Measurements from ENCODE around the gene ARPP21. TPM values are rescaled to one million over a fixed set of nuclear protein-coding genes. Genes with fewer than 3 reads are reported as not detected.

The ARPP21 gene
- total RNA-seq, 1 experiment from 2014 or later: not detected

DNA sequence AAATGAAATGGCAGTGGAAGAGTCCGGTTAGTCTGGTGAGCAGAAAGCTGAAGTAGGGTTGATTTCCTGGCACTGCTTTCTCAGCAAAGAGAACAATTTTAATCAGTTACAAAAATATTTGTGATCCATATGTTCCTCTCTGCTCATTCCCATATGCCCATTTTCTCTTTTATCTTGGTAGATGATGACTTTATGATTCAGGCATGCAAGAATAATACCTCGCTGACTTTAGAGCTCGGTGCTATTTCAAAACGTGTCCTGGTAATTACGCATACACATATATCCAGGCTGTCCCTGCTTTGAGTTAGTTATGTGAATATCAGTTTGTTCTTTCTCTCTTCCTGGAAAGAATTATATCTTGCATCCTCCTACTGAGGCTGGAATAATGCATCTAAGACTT is 38.5 kb downstream of the ARPP21 start:
- no peak for DNase-seq (ENCODE audit: low spot score)
- H3K4me3 Mint-ChIP-seq: no peak overlapping the region
- ATAC-seq: no peak
- ChIA-PET POLR2A (no interaction called here), CTCF (no interaction called here)
- TF ChIP-seq, protein P1, sequence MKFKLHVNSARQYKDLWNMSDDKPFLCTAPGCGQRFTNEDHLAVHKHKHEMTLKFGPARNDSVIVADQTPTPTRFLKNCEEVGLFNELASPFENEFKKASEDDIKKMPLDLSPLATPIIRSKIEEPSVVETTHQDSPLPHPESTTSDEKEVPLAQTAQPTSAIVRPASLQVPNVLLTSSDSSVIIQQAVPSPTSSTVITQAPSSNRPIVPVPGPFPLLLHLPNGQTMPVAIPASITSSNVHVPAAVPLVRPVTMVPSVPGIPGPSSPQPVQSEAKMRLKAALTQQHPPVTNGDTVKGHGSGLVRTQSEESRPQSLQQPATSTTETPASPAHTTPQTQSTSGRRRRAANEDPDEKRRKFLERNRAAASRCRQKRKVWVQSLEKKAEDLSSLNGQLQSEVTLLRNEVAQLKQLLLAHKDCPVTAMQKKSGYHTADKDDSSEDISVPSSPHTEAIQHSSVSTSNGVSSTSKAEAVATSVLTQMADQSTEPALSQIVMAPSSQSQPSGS (CRISPR knock-in tag; IDR thresholded peaks at IDR 0.05; ENCODE audit: borderline replicate concordance, low read depth): no peak
- TF ChIP-seq NFYB (CRISPR knock-in tag; conservative IDR thresholded peaks at IDR 0.05; ENCODE audit: low read depth): no peak
- TF ChIP-seq, protein P2, sequence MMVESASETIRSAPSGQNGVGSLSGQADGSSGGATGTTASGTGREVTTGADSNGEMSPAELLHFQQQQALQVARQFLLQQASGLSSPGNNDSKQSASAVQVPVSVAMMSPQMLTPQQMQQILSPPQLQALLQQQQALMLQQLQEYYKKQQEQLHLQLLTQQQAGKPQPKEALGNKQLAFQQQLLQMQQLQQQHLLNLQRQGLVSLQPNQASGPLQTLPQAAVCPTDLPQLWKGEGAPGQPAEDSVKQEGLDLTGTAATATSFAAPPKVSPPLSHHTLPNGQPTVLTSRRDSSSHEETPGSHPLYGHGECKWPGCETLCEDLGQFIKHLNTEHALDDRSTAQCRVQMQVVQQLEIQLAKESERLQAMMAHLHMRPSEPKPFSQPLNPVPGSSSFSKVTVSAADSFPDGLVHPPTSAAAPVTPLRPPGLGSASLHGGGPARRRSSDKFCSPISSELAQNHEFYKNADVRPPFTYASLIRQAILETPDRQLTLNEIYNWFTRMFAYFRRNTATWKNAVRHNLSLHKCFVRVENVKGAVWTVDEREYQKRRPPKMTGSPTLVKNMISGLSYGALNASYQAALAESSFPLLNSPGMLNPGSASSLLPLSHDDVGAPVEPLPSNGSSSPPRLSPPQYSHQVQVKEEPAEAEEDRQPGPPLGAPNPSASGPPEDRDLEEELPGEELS (CRISPR knock-in tag; IDR thresholded peaks at IDR 0.05): no peak
- no peak for TF ChIP-seq CREM (CRISPR knock-in tag; IDR thresholded peaks at IDR 0.05)
- TF ChIP-seq ZBTB21 (CRISPR knock-in tag; IDR thresholded peaks at IDR 0.05; ENCODE audit: borderline replicate concordance): no peak
- TF ChIP-seq, protein P3, sequence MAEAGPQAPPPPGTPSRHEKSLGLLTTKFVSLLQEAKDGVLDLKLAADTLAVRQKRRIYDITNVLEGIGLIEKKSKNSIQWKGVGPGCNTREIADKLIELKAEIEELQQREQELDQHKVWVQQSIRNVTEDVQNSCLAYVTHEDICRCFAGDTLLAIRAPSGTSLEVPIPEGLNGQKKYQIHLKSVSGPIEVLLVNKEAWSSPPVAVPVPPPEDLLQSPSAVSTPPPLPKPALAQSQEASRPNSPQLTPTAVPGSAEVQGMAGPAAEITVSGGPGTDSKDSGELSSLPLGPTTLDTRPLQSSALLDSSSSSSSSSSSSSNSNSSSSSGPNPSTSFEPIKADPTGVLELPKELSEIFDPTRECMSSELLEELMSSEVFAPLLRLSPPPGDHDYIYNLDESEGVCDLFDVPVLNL (CRISPR knock-in tag; IDR thresholded peaks at IDR 0.05; ENCODE audit: borderline replicate concordance, low read depth): no peak
- no peak for TF ChIP-seq ZNF263 (CRISPR knock-in tag; IDR thresholded peaks at IDR 0.05; ENCODE audit: low read depth)
- no peak for TF ChIP-seq RELA (CRISPR knock-in tag; IDR thresholded peaks at IDR 0.05; ENCODE audit: borderline replicate concordance)
- H3K4me1 Mint-ChIP-seq: peaks cover 3% of the 10 kb centered on the region; the same call in 1 of the 2 replicates
- H3K27me3 Mint-ChIP-seq (ENCODE audit: low read depth): no peaks in the 10 kb centered on the region
- no peaks in the 10 kb centered on the region for H3K36me3 Mint-ChIP-seq
- no peak overlapping the region for H3K27ac Mint-ChIP-seq
- no peaks in the 10 kb centered on the region for H3K9me3 Mint-ChIP-seq

DNA sequence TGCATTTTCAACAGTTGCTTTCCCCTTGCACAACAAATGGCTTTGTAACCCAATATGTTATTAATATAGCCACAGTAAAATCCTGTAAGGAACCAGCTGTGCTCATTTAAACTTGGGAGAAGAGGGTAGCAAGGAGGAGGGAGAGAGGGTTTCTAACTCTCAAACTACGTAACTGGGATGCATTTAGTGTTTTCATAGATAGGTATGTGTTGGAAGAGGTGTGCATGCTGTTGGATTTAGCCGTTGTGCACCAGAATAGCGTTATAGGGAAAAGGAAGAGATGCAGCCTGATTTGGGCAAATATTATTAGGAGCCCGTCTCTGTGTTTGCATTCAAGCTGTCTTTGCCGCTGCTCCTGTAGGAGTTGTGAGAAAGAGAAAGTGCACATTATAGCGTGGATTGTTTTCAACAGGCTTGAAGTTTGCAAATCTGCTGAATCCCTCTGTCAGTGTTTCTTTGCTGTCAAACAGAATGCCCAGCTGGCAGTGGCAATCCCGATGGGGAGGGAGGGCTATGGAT is 39.4 kb downstream of the ARPP21 start:
- H3K27ac Mint-ChIP-seq: no peak overlapping the region
- CTCF ChIA-PET: no interaction called here
- TF ChIP-seq, protein P4, sequence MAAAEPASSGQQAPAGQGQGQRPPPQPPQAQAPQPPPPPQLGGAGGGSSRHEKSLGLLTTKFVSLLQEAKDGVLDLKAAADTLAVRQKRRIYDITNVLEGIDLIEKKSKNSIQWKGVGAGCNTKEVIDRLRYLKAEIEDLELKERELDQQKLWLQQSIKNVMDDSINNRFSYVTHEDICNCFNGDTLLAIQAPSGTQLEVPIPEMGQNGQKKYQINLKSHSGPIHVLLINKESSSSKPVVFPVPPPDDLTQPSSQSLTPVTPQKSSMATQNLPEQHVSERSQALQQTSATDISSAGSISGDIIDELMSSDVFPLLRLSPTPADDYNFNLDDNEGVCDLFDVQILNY (CRISPR knock-in tag; IDR thresholded peaks at IDR 0.05): no peak
- TF ChIP-seq, protein P5, sequence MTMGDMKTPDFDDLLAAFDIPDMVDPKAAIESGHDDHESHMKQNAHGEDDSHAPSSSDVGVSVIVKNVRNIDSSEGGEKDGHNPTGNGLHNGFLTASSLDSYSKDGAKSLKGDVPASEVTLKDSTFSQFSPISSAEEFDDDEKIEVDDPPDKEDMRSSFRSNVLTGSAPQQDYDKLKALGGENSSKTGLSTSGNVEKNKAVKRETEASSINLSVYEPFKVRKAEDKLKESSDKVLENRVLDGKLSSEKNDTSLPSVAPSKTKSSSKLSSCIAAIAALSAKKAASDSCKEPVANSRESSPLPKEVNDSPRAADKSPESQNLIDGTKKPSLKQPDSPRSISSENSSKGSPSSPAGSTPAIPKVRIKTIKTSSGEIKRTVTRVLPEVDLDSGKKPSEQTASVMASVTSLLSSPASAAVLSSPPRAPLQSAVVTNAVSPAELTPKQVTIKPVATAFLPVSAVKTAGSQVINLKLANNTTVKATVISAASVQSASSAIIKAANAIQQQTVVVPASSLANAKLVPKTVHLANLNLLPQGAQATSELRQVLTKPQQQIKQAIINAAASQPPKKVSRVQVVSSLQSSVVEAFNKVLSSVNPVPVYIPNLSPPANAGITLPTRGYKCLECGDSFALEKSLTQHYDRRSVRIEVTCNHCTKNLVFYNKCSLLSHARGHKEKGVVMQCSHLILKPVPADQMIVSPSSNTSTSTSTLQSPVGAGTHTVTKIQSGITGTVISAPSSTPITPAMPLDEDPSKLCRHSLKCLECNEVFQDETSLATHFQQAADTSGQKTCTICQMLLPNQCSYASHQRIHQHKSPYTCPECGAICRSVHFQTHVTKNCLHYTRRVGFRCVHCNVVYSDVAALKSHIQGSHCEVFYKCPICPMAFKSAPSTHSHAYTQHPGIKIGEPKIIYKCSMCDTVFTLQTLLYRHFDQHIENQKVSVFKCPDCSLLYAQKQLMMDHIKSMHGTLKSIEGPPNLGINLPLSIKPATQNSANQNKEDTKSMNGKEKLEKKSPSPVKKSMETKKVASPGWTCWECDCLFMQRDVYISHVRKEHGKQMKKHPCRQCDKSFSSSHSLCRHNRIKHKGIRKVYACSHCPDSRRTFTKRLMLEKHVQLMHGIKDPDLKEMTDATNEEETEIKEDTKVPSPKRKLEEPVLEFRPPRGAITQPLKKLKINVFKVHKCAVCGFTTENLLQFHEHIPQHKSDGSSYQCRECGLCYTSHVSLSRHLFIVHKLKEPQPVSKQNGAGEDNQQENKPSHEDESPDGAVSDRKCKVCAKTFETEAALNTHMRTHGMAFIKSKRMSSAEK (CRISPR knock-in tag; IDR thresholded peaks at IDR 0.05; ENCODE audit: borderline replicate concordance): no peak
- TF ChIP-seq TP53 (CRISPR knock-in tag; IDR thresholded peaks at IDR 0.05): no peak
- no peak for TF ChIP-seq ETV6 (CRISPR knock-in tag; IDR thresholded peaks at IDR 0.05)
- no peak for TF ChIP-seq JUN (CRISPR knock-in tag; IDR thresholded peaks at IDR 0.05)
- TF ChIP-seq, protein P6, sequence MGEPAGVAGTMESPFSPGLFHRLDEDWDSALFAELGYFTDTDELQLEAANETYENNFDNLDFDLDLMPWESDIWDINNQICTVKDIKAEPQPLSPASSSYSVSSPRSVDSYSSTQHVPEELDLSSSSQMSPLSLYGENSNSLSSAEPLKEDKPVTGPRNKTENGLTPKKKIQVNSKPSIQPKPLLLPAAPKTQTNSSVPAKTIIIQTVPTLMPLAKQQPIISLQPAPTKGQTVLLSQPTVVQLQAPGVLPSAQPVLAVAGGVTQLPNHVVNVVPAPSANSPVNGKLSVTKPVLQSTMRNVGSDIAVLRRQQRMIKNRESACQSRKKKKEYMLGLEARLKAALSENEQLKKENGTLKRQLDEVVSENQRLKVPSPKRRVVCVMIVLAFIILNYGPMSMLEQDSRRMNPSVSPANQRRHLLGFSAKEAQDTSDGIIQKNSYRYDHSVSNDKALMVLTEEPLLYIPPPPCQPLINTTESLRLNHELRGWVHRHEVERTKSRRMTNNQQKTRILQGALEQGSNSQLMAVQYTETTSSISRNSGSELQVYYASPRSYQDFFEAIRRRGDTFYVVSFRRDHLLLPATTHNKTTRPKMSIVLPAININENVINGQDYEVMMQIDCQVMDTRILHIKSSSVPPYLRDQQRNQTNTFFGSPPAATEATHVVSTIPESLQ (CRISPR knock-in tag; IDR thresholded peaks at IDR 0.05): no peak
- no peak for TF ChIP-seq KAT7 (CRISPR knock-in tag; IDR thresholded peaks at IDR 0.05; ENCODE audit: borderline replicate concordance)
- no peak for TF ChIP-seq SMAD3 (CRISPR knock-in tag; IDR thresholded peaks at IDR 0.05; ENCODE audit: borderline replicate concordance)
- TF ChIP-seq, protein P2 (CRISPR knock-in tag; IDR thresholded peaks at IDR 0.05): no peak
- TF ChIP-seq, protein P7, sequence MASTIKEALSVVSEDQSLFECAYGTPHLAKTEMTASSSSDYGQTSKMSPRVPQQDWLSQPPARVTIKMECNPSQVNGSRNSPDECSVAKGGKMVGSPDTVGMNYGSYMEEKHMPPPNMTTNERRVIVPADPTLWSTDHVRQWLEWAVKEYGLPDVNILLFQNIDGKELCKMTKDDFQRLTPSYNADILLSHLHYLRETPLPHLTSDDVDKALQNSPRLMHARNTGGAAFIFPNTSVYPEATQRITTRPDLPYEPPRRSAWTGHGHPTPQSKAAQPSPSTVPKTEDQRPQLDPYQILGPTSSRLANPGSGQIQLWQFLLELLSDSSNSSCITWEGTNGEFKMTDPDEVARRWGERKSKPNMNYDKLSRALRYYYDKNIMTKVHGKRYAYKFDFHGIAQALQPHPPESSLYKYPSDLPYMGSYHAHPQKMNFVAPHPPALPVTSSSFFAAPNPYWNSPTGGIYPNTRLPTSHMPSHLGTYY (CRISPR knock-in tag; IDR thresholded peaks at IDR 0.05): no peak

More for the DNA sequence above, 39.4 kb downstream of the ARPP21 start:
- H3K36me3 Mint-ChIP-seq: no peaks in the 10 kb centered on the region
- DNase-seq (ENCODE audit: low spot score) (no peak), ATAC-seq (no peak)
- no peak overlapping the region for H3K4me3 Mint-ChIP-seq
- no peaks in the 10 kb centered on the region for H3K9me3 Mint-ChIP-seq
- peaks cover 3% of the 10 kb centered on the region; the same call in 1 of the 2 replicates for H3K4me1 Mint-ChIP-seq
- H3K27me3 Mint-ChIP-seq (ENCODE audit: low read depth): no peaks in the 10 kb centered on the region
- POLR2A ChIA-PET: no interaction called here

All from WTC11 (cell line).